Fibroblast of the aortic adventitia (primary cell): ENCODE measurements around the gene MSX1. TPM values are rescaled to one million over a fixed set of nuclear protein-coding genes. Genes with fewer than 3 reads are reported as not detected.

ENCODE experiments used
- DNase-seq: peaks from one replicate; pipeline ENCODE4 v3.0.0-alpha.2; 2010; ENCODE audit warnings: low read depth
- H3K4me3 ChIP-seq: 2 replicates; pipeline ENCODE4 v1.5.1; 2011; ENCODE audit warnings: low read depth, mild to moderate bottlenecking, control low read depth, low read length, moderate library complexity
- total RNA-seq: library from RNA; depleted of rRNA; stranded (reverse); fragments of >200 nt; gene quantifications from 2 replicates; pipeline ENCODE4 v1.2.3, GENCODE V29; 2012; ENCODE audit warnings: low replicate concordance
- TF ChIP-seq, protein P1 (sequence below): IDR thresholded peaks from 2 replicates; pipeline ENCODE4 v1.5.1; 2011; ENCODE audit warnings: mild to moderate bottlenecking, low read length, control low read depth, inconsistent platforms; ENCODE audit not compliant: insufficient read depth

MSX1 gene
- total RNA-seq, 1 donor, result 17.6 TPM

DNA sequence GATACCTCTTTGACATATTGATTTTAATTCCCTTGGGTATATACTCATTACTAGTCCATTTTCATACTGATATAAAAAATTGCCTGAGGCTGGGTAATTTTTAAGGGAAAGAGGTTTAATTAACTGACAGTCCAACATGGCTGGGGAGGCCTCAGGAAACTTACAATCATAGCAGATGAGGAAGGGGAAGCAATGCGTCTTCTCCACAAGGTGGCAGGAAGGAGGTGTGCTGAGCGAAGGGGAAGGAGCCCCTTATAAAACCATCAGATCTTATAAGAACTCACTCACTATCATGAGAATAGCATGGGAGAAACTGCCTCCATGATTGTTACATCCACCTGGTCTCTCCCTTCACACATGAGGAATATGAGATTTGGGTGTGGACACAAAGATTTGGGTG is 42.4 kb downstream of the MSX1 start:
- TF ChIP-seq, protein P1, sequence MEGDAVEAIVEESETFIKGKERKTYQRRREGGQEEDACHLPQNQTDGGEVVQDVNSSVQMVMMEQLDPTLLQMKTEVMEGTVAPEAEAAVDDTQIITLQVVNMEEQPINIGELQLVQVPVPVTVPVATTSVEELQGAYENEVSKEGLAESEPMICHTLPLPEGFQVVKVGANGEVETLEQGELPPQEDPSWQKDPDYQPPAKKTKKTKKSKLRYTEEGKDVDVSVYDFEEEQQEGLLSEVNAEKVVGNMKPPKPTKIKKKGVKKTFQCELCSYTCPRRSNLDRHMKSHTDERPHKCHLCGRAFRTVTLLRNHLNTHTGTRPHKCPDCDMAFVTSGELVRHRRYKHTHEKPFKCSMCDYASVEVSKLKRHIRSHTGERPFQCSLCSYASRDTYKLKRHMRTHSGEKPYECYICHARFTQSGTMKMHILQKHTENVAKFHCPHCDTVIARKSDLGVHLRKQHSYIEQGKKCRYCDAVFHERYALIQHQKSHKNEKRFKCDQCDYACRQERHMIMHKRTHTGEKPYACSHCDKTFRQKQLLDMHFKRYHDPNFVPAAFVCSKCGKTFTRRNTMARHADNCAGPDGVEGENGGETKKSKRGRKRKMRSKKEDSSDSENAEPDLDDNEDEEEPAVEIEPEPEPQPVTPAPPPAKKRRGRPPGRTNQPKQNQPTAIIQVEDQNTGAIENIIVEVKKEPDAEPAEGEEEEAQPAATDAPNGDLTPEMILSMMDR, result peak; percentile 28
- no peak overlapping the region for H3K4me3 ChIP-seq
- DNase-seq, result no peak

DNA sequence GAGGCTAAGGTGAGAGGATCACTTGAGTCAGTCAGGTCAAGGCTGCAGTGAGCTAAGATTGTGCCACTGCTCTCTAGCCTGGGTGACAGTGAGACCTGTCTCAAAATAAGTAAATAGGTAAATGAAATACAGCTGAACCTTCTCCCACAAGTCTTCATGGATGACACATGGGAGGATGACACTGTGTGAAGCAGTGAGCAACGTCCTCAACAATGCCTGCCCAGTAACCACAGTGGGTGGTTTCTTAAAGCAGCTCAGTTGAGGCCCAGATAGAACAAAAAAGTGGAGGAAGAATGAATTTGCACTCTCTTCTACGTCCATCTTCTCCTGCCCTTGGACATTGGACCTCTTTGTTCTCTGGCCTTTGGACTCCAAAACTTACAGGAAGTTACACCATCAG is 52.7 kb downstream of the MSX1 start:
- TF ChIP-seq, protein P1, result no peak
- no peak for DNase-seq
- no peak overlapping the region for H3K4me3 ChIP-seq

DNA sequence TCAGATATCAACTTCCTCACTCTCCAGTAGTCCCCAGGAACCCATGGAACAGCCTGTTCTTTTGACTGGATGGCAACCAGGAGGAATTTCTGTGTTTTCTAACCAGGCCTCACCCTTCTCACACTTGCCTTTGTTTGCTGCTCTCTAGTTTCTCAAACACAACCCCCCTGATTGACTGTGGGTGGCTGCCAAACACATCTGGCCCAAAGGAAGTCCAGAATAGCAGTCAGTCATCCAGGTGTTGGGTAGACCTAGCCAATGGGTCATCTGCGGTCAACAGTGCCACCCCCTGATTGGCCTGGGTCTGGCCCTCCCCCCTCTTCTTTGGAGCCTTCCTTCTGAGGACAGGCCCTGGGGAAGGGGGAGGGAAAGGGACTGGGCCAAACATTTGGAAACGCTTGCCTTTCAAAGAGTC is 53.7 kb downstream of the MSX1 start:
- TF ChIP-seq, protein P1, result no peak
- DNase-seq, result peak; percentile 45
- no peak overlapping the region for H3K4me3 ChIP-seq

Other genes with a start within 250 kb of the MSX1 start
- 12.5 TPM in 1 of 2 replicates, not detected in the other for gene CYTL1, start 159.8 kb downstream of the MSX1 start, total RNA-seq
- 4.0 and 5.3 TPM in 2 replicates for gene STK32B, start 191.8 kb downstream of the MSX1 start, total RNA-seq